ENCODE data around the gene PLEKHD1. TPM values are rescaled to one million over a fixed set of nuclear protein-coding genes. Genes with fewer than 3 reads are reported as not detected.

The PLEKHD1 gene
- total and polyA plus RNA-seq, 2 donors (not counting 1 experiment from before 2014, with no cell fraction given), result 0.12 TPM

DNA sequence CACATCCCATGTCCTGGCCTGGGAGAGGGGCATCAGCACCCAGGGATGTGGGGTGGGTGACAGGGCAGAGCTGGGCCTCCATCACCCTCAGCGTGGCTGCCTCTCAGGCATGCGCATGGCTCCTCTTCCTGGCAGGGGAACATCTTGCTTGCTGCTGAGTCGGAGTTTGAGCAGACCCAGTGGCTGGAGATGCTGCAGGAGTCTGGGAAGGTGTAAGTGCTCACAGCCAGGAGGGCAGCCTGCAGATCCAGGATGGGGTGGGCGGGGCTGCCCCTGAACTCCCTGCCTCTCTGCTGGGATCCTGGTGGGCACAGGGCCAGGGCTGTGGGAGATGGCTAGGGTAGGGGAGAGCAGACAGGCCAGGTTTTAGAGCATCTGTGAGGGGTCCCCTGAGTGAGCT, 16.2 kb downstream of the PLEKHD1 start:
- H3K4me2 ChIP-seq (replicated peaks; ENCODE audit: low read depth, low read length, poor library complexity, severe bottlenecking), result no peak overlapping the region
- no peak overlapping the region for H2AFZ ChIP-seq (ENCODE audit: insufficient read depth, low read depth, low read length, poor library complexity, severe bottlenecking)
- H3K27me3 ChIP-seq (replicated peaks in 1 of 4; ENCODE audit: control extremely low read depth in 1 of 4, control insufficient read depth in 3 of 4, insufficient read depth in 4 of 4, low read length in 3 of 4), result peaks cover 0 to 9% (median 5%) of the 10 kb centered on the region in 4 experiments
- H3K79me2 ChIP-seq (ENCODE audit: control insufficient read depth, insufficient read depth, low read length), result no peaks in the 10 kb centered on the region
- no peaks in the 10 kb centered on the region for H3K9me3 ChIP-seq (ENCODE audit: control extremely low read depth in 1 of 3, control insufficient read depth in 2 of 3, insufficient read depth in 1 of 3, low read length in 2 of 3)
- H3K4me3 ChIP-seq (ENCODE audit: control extremely low read depth in 1 of 5, extremely low read depth in 1 of 5, insufficient read depth in 1 of 5, low read depth in 2 of 5, low read length in 4 of 5), result no peak overlapping the region
- no peak overlapping the region for H3K27ac ChIP-seq (ENCODE audit: low read length in 2 of 2)
- no peaks in the 10 kb centered on the region for H3K4me1 ChIP-seq (ENCODE audit: control insufficient read depth in 2 of 2, insufficient read depth in 2 of 2, low read length in 2 of 2)
- no peak for DNase-seq
- ATAC-seq (ENCODE audit: low read depth), result no peak
- no peaks in the 10 kb centered on the region for H3K4me1 Mint-ChIP-seq
- no peak overlapping the region for H3K4me3 Mint-ChIP-seq
- CTCF ChIA-PET, result no interaction called here
- POLR2A ChIA-PET, result no interaction called here
- H3K36me3 ChIP-seq (replicated peaks in 1 of 2; ENCODE audit: control extremely low read depth in 1 of 2, control insufficient read depth in 1 of 2, extremely low read depth in 1 of 2, insufficient read depth in 2 of 2, low read length in 1 of 2), result no peaks in the 10 kb centered on the region
- no peaks in the 10 kb centered on the region for H3K9me3 Mint-ChIP-seq (ENCODE audit: insufficient read depth)
- intact Hi-C loops (cut with micrococcal nuclease), result no loop called here
- H3K9ac ChIP-seq (ENCODE audit: low read length), result no peak overlapping the region
- WGBS (ENCODE audit: insufficient coverage), result 82% methylated on average over 4 of the region's 4 CpGs
- H4K20me1 ChIP-seq (ENCODE audit: control insufficient read depth, insufficient read depth, low read length, poor library complexity, severe bottlenecking), result no peaks in the 10 kb centered on the region
- H3K27ac Mint-ChIP-seq, result no peak overlapping the region
- TF ChIP-seq, protein P1, sequence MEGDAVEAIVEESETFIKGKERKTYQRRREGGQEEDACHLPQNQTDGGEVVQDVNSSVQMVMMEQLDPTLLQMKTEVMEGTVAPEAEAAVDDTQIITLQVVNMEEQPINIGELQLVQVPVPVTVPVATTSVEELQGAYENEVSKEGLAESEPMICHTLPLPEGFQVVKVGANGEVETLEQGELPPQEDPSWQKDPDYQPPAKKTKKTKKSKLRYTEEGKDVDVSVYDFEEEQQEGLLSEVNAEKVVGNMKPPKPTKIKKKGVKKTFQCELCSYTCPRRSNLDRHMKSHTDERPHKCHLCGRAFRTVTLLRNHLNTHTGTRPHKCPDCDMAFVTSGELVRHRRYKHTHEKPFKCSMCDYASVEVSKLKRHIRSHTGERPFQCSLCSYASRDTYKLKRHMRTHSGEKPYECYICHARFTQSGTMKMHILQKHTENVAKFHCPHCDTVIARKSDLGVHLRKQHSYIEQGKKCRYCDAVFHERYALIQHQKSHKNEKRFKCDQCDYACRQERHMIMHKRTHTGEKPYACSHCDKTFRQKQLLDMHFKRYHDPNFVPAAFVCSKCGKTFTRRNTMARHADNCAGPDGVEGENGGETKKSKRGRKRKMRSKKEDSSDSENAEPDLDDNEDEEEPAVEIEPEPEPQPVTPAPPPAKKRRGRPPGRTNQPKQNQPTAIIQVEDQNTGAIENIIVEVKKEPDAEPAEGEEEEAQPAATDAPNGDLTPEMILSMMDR (IDR thresholded peaks at IDR 0.05), result no peak
- no peak for TF ChIP-seq EZH2 (IDR thresholded peaks at IDR 0.05; ENCODE audit: borderline replicate concordance, insufficient read depth, low read depth, low read length, poor library complexity, severe bottlenecking)
- H3K27me3 Mint-ChIP-seq, result peaks cover 28% of the 10 kb centered on the region

DNA sequence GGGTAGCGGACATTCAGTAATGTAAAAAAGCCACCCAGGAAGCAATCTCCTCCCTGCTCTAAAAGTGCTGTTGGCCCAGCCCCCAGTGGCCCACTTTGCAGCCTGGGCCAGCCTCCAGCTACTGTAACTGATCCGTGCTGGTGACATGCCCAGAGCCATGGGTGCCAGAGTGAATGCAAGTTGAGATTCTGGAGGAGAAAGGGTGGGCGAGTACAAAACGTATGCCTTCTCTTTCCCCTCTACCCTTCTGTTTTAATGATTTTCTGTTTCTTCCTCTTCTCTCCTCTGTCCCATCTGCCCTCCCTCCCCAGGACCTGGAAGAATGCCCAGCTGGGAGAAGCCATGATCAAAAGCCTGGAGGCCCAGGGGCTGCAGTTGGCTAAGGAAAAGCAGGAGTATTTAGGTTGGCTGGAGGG, 16.9 kb downstream of the PLEKHD1 start:
- Histone ChIP-seq H3K79me2 (ENCODE audit: control insufficient read depth, insufficient read depth, low read length) (no peaks in the 10 kb centered on the region), H3K4me1 (ENCODE audit: control insufficient read depth in 2 of 2, insufficient read depth in 2 of 2, low read length in 2 of 2) (no peaks in the 10 kb centered on the region), H4K20me1 (ENCODE audit: control insufficient read depth, insufficient read depth, low read length, poor library complexity, severe bottlenecking) (no peaks in the 10 kb centered on the region), H3K4me2 (replicated peaks; ENCODE audit: low read depth, low read length, poor library complexity, severe bottlenecking) (no peak overlapping the region), H3K9ac (ENCODE audit: low read length) (no peak overlapping the region), H3K9me3 (ENCODE audit: control extremely low read depth in 1 of 3, control insufficient read depth in 2 of 3, insufficient read depth in 1 of 3, low read length in 2 of 3) (no peaks in the 10 kb centered on the region), H2AFZ (ENCODE audit: insufficient read depth, low read depth, low read length, poor library complexity, severe bottlenecking) (no peak overlapping the region), H3K4me3 (ENCODE audit: control extremely low read depth in 1 of 5, extremely low read depth in 1 of 5, insufficient read depth in 1 of 5, low read depth in 2 of 5, low read length in 4 of 5) (no peak overlapping the region), H3K27ac (ENCODE audit: low read length in 2 of 2) (no peak overlapping the region), H3K27me3 (replicated peaks in 1 of 4; ENCODE audit: control extremely low read depth in 1 of 4, control insufficient read depth in 3 of 4, insufficient read depth in 4 of 4, low read length in 3 of 4) (peaks cover 0 to 8% (median 5%) of the 10 kb centered on the region in 4 experiments), H3K36me3 (replicated peaks in 1 of 2; ENCODE audit: control extremely low read depth in 1 of 2, control insufficient read depth in 1 of 2, extremely low read depth in 1 of 2, insufficient read depth in 2 of 2, low read length in 1 of 2) (no peaks in the 10 kb centered on the region)
- TF ChIP-seq, protein P1 (IDR thresholded peaks at IDR 0.05), result no peak
- TF ChIP-seq EZH2 (IDR thresholded peaks at IDR 0.05; ENCODE audit: borderline replicate concordance, insufficient read depth, low read depth, low read length, poor library complexity, severe bottlenecking), result no peak
- Mint-ChIP-seq H3K4me3 (no peak overlapping the region), H3K4me1 (no peaks in the 10 kb centered on the region), H3K27ac (no peak overlapping the region), H3K9me3 (ENCODE audit: insufficient read depth) (no peaks in the 10 kb centered on the region), H3K27me3 (peaks cover 25% of the 10 kb centered on the region)
- WGBS (ENCODE audit: insufficient coverage), result 75% methylated on average over 2 of the region's 4 CpGs
- ATAC-seq (ENCODE audit: low read depth), result no peak
- POLR2A ChIA-PET, result no interaction called here
- intact Hi-C loops (cut with micrococcal nuclease), result no loop called here
- DNase-seq, result no peak
- CTCF ChIA-PET, result no interaction called here

Measured in B cell (primary cell).